Activated naive CD8-positive, alpha-beta T cell treated with anti-CD3 and anti-CD28 coated beads, Interleukin-2, amount 10 ng/mL, durations not matched to agents 7 days and 5 days (primary cell): Measurements from ENCODE around the gene EIF5A. TPM values are rescaled to one million over a fixed set of nuclear protein-coding genes. Genes with fewer than 3 reads are reported as not detected.
A peak's percentile ranks its signal among the peaks of the same experiment; 100 is the strongest.

Source experiments
- ATAC-seq: fragments of 150-1000 bp; cut with Tn5 transposase; one replicate; pipeline ENCODE4 v1.10.0; 2021; ENCODE audit warnings: low read depth, moderate library complexity
- POLR2A ChIA-PET: fragments of 350-600 bp; sonication (Branson Sonifier 250); formaldehyde crosslinking; loops from one replicate; lab custom pipeline; 2021; ENCODE audit warnings: antibody characterized with exemption; lab: Charles Lee
- DNase-seq: peaks from one replicate; pipeline ENCODE4 v3.0.0; 2021
- H3K27ac Mint-ChIP-seq: one replicate; pipeline ENCODE4 v1.8.0; 2022; ENCODE audit warnings: mild to moderate bottlenecking, mixed read lengths
- H3K27me3 Mint-ChIP-seq: one replicate; pipeline ENCODE4 v1.8.0; 2022; ENCODE audit warnings: mild to moderate bottlenecking, moderate library complexity, mixed read lengths
- H3K36me3 Mint-ChIP-seq: one replicate; pipeline ENCODE4 v1.8.0; 2021; ENCODE audit warnings: mild to moderate bottlenecking, mixed read lengths
- H3K4me1 Mint-ChIP-seq: one replicate; pipeline ENCODE4 v1.8.0; 2021; ENCODE audit warnings: mixed read lengths
- H3K4me3 Mint-ChIP-seq: one replicate; pipeline ENCODE4 v1.8.0; 2022; ENCODE audit warnings: mild to moderate bottlenecking, moderate library complexity, mixed read lengths
- H3K9me3 Mint-ChIP-seq: one replicate; pipeline ENCODE4 v1.8.0; 2021; ENCODE audit warnings: mixed read lengths
- total RNA-seq, 2 experiments: library from RNA; stranded (reverse); gene quantifications; one replicate each; pipeline ENCODE4 v1.2.3, GENCODE V29; 2021

Gene EIF5A
- total RNA-seq, 2 experiments from 2014 or later: 420 to 451 TPM

DNA sequence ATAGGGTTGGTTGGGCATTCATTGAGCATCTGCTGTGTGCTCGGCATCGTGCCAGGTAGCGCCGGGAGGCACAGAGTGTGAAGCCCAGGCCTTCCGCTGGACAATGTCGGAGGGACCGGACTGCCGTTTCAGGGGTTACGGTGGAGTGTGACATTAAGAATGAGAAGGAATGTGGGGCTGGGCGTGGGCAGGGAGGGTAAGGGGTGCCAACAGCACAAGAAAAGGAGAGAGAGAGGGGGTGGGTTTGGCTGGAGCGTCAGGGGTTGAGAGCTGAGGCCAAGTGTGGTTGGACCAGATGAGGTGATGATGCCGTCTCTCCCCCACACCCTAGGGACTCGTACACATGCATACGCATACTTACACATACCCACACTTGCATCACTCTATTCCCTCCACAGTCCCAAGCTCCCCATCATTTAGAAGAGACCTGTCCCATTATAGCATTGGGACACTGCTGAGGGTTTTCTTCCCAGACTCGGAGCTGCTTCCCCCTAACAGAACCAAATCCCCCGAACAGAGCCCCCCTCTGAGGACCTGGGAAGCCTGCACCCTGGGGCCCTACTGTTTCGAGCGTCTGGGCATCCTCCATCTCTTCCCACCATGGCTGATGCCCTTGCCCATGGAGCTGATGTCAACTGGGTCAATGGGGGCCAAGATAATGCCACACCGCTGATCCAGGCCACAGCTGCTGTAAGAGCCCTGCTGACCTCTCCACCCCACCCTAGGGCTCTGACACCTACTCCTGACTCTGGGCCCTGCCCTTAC lies 41.2 kb downstream of the EIF5A start:
- no peak overlapping the region for H3K4me3 Mint-ChIP-seq
- ATAC-seq (no peak), DNase-seq (no peak)
- H3K36me3 Mint-ChIP-seq: peaks cover 23% of the 10 kb centered on the region
- H3K4me1 Mint-ChIP-seq: peaks cover 27% of the 10 kb centered on the region
- H3K27ac Mint-ChIP-seq: peak overlapping the region; percentile 40
- H3K9me3 Mint-ChIP-seq: no peaks in the 10 kb centered on the region
- H3K27me3 Mint-ChIP-seq: no peaks in the 10 kb centered on the region
- POLR2A ChIA-PET: interaction anchor here (0.5 to 5.2 kb wide), 7 partner anchors 11 to 92 kb away, joined by 3 to 112 read pairs (median 6); partner anchors contain the start of genes ACAP1, GPS2 and NEURL4

DNA sequence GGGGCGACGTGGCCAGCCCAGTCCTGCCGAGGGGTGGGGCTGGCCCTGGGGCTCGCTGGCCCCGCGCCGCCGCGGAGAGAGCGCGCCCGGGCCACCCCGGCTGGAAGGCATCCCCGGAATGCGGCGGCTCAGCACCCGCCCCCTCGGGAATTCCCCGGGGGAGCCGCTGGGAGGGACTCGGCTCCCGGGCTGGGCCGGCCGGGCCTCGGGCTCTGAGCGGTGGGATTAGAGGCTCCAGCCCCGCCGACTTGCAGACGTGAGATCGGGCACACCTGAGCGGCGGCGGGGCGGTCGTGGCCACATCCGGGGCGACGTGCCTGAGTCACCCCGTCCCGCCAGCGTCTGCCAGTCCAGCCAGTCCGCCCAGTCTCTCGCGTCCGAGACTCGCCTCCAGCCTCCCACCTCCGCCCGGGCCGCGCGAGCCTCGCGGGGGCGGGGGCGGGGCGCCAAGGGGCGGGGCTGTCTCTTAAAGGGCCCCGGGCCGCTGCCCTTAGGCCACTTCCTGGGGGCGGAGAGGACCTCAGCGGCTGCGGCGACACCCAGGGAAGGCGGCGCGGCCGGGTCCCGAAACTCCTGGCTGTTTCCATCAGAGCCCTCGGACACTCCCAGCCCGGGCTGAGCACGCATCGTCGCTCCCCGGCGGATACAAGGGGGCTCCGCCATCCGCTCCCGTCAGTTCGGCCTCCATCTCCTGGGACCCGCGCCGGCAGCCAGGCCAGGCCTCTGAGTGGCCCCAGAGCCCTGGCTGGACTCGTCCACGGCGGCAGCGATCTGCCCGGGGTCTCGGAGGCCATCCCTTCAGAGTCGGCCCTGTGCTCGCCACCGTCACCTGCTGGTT lies 44.5 kb downstream of the EIF5A start, which contains the start of gene KCTD11:
KCTD11 (plus strand) TSS at position 498 of the 838 bp plus-strand sequence.
- H3K27ac Mint-ChIP-seq: peak within 1 kb of the TSS; percentile 92
- ATAC-seq: peak; percentile 48
- H3K36me3 Mint-ChIP-seq: peaks cover 15% of the 10 kb centered on the region
- DNase-seq: peak; percentile 87
- H3K4me1 Mint-ChIP-seq: peaks cover 34% of the 10 kb centered on the region
- no peaks in the 10 kb centered on the region for H3K27me3 Mint-ChIP-seq
- peak within 1 kb of the TSS; percentile 91 for H3K4me3 Mint-ChIP-seq
- POLR2A ChIA-PET: interaction anchor here (0.6 to 5.2 kb wide), 13 partner anchors 14 to 98 kb away, joined by 3 to 112 read pairs (median 5); partner anchors contain the start of genes ACAP1, NEURL4, SLC2A4 and TMEM102
- H3K9me3 Mint-ChIP-seq: no peaks in the 10 kb centered on the region

DNA sequence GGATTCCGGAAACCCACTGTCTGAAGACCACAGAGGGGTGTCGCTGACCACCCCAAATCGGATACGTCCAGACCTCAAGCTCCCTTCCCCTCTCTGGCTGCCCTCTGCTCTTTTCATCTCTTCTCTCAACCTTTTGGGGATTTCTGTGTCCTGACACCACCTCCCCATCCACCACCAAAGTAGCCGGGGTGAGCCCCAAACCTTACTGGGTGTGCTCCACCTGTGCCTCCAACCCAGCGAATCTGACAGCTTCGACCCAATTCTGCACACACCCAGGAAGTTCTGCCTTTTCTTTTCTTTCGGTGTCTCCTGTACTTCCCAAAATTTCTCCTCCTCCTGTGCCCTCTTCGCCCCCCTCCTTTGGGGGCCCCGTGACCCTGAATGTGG lies 45.1 kb downstream of the EIF5A start:
- no peaks in the 10 kb centered on the region for H3K9me3 Mint-ChIP-seq
- peak overlapping the region; percentile 92 for H3K27ac Mint-ChIP-seq
- H3K4me3 Mint-ChIP-seq: peak overlapping the region; percentile 91
- no peak for DNase-seq
- no peaks in the 10 kb centered on the region for H3K27me3 Mint-ChIP-seq
- POLR2A ChIA-PET: interaction anchor here (1.2 to 1.7 kb wide), 5 partner anchors 16 to 210 kb away, joined by 3 to 5 read pairs (median 5); partner anchors contain the start of genes ACAP1 and SENP3
- peaks cover 12% of the 10 kb centered on the region for H3K36me3 Mint-ChIP-seq
- no peak for ATAC-seq
- H3K4me1 Mint-ChIP-seq: peaks cover 31% of the 10 kb centered on the region

DNA sequence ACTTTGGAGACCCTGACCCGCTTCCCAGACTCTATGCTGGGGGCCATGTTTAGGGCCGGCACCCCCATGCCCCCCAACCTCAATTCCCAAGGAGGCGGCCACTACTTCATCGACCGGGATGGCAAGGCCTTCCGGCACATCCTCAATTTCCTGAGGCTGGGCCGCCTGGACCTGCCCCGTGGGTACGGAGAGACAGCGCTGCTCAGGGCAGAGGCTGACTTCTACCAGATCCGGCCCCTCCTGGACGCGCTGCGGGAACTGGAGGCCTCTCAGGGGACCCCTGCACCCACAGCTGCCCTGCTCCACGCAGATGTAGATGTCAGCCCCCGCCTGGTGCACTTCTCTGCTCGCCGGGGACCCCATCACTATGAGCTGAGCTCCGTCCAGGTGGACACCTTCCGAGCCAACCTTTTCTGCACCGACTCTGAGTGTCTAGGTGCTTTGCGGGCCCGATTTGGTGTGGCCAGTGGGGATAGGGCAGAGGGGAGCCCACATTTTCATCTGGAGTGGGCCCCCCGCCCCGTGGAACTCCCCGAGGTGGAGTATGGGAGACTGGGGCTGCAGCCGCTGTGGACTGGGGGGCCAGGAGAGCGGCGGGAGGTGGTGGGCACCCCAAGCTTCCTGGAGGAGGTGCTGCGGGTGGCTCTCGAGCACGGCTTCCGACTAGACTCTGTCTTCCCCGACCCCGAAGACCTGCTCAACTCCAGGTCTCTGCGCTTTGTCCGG lies 45.6 kb downstream of the EIF5A start:
- Mint-ChIP-seq H3K27me3 (no peaks in the 10 kb centered on the region), H3K4me1 (peaks cover 31% of the 10 kb centered on the region), H3K4me3 (peak overlapping the region; percentile 91), H3K36me3 (peaks cover 12% of the 10 kb centered on the region), H3K27ac (peak overlapping the region; percentile 92), H3K9me3 (no peaks in the 10 kb centered on the region)
- ATAC-seq (no peak), DNase-seq (peak; percentile 35)
- POLR2A ChIA-PET: interaction anchor here (1.0 to 1.7 kb wide), 9 partner anchors 17 to 209 kb away, joined by 3 to 5 read pairs (median 4); partner anchors contain the start of genes ACAP1, NEURL4, SENP3 and TMEM256

DNA sequence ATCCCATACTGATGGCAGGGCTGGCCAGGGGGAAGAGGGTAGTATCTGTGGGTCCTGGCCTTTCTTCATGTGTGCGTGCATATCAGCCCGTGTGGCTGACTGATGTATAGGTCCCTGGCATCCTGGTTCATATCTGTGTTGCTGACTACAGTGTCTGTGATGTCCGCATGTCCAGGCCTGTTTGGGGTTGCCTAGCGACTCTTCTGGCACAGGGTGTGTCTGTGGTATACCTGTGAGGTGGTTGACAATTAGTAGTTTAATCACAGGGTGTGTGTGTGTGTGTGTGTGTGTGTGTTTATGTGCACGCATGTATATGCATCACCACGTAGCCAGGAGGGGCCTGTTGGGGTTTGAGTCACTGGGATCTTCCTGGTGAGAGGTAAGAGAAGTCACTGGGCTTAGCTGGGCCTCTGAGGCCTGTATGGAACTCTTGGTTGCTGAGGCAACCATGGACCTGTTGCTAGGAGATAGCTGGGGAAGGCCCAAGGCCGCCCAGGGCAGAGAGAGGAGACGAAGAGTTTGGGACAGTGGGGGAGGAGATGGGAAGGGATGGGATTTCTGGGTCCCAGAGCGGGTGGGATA lies 46.9 kb downstream of the EIF5A start:
- no peak for ATAC-seq
- Mint-ChIP-seq H3K4me1 (peaks cover 27% of the 10 kb centered on the region), H3K36me3 (peaks cover 10% of the 10 kb centered on the region), H3K4me3 (no peak overlapping the region), H3K27ac (peak overlapping the region; percentile 74), H3K9me3 (no peaks in the 10 kb centered on the region), H3K27me3 (no peaks in the 10 kb centered on the region)
- no peak for DNase-seq
- POLR2A ChIA-PET: interaction anchor here (0.5 to 2.0 kb wide), 9 partner anchors 17 to 599 kb away, joined by 3 to 10 read pairs (median 3); partner anchors contain the start of genes ACAP1, NEURL4, POLR2A and TMEM256

DNA sequence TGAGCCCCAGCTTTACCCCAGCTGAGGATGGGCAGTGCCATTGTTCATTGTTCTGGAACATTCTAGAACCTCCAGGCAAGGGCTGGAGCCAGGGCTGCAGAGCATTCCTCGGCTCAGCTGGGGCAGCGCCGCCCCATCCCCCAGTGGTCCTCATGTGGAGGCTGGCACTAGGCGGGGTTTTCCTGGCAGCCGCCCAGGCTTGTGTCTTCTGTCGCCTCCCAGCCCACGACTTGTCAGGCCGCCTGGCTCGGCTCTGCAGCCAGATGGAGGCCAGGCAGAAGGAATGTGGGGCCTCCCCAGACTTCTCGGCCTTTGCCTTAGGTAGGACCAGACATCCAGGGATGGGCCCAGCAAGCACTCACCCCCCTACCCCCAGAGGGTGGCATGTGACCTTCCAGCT lies 47.6 kb downstream of the EIF5A start, which contains the start of gene TMEM95:
TMEM95 (plus strand) TSS at position 104 of the 400 bp plus-strand sequence; CDS start at position 153, 49 bp downstream.
- Mint-ChIP-seq H3K27ac (peak within 1 kb of the TSS; percentile 74), H3K4me1 (peaks cover 22% of the 10 kb centered on the region), H3K27me3 (no peaks in the 10 kb centered on the region), H3K4me3 (no peak within 1 kb of the TSS), H3K9me3 (no peaks in the 10 kb centered on the region), H3K36me3 (peaks cover 10% of the 10 kb centered on the region)
- peak; percentile 36 for DNase-seq
- POLR2A ChIA-PET: interaction anchor here (2.0 to 2.2 kb wide), 2 partner anchors 18 to 81 kb away, joined by 10 to 12 read pairs; partner anchors contain the start of gene ACAP1
- no peak for ATAC-seq

DNA sequence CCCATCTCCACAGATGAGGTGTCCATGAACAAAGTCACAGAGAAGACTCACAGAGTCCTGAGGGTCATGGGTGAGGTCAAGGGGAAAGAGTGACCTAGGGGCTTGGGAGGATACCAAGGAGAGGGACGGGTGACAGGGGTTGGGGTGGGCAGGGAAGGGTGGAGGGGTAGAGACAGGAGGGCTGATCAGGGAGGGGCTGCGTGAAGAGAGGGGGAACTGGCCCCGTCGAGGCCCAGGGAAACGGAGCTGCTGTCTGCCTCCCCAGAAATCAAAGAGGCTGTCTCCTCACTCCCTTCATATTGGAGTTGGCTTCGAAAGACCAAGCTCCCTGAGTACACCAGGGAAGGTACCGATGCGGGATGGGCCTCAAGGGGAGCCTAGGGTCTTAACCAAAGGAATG lies 48.1 kb downstream of the EIF5A start:
- DNase-seq (no peak), ATAC-seq (no peak)
- Mint-ChIP-seq H3K4me3 (no peak overlapping the region), H3K36me3 (peaks cover 7% of the 10 kb centered on the region), H3K27ac (peak overlapping the region; percentile 12), H3K4me1 (peaks cover 22% of the 10 kb centered on the region), H3K9me3 (no peaks in the 10 kb centered on the region), H3K27me3 (no peaks in the 10 kb centered on the region)
- POLR2A ChIA-PET: interaction anchor here (0.7 to 2.2 kb wide), 8 partner anchors 18 to 147 kb away, joined by 3 to 12 read pairs (median 4); partner anchors contain the start of genes ACAP1 and TMEM256

DNA sequence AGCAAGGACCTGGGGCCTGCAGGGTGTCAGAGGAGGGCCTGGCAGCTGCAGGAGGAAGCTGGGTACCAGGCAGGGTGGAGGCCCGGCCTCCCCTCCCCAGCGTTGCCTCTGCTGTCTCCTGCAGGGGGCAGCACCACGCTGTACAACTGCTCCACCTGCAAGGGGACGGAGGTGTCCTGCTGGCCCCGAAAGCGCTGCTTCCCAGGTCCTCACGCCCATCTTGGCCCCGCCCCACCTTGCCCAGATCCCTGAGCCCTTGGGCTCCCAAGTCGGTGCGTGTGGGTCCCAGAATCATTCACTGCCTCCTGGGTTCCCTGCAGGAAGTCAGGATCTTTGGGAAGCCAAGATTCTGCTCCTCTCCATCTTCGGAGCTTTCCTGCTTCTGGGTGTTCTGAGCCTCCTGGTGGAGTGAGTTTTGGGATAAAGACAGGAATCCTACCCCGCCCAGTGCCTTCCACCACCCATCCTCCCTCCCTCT lies 48.7 kb downstream of the EIF5A start:
- no peaks in the 10 kb centered on the region for H3K9me3 Mint-ChIP-seq
- H3K4me1 Mint-ChIP-seq: peaks cover 21% of the 10 kb centered on the region
- no peaks in the 10 kb centered on the region for H3K27me3 Mint-ChIP-seq
- POLR2A ChIA-PET: interaction anchor here (0.5 to 2.2 kb wide), 9 partner anchors 19 to 324 kb away, joined by 3 to 12 read pairs (median 3); partner anchors contain the start of genes ACAP1 and TMEM256
- H3K4me3 Mint-ChIP-seq: no peak overlapping the region
- DNase-seq: peak; percentile 90
- no peak overlapping the region for H3K27ac Mint-ChIP-seq
- H3K36me3 Mint-ChIP-seq: peaks cover 7% of the 10 kb centered on the region
- peak; percentile 74 for ATAC-seq

DNA sequence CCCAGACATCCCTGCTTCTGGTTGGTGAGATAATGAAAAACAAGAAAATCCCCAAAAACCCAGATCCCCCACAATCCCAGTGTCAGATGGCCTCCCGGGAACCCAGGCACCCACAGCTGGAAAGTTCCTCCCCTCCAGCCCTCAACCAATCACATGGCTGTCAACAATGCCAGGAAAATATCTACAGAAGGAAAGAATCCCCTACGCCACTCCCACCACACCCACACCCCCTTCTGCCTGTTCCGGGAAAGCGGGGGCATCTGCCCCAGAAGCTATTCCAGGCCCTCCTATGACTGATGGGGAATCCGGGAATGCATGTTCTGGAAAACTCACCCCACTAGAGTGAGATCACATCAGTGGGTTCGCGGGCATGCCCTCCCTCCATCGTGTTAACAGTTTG lies 49.3 kb downstream of the EIF5A start:
- ATAC-seq: no peak
- Mint-ChIP-seq H3K9me3 (no peaks in the 10 kb centered on the region), H3K27ac (no peak overlapping the region), H3K4me3 (no peak overlapping the region), H3K36me3 (peaks cover 4% of the 10 kb centered on the region), H3K4me1 (peaks cover 20% of the 10 kb centered on the region), H3K27me3 (peaks cover 2% of the 10 kb centered on the region)
- no peak for DNase-seq
- POLR2A ChIA-PET: interaction anchor here (0.9 to 2.2 kb wide), 6 partner anchors 47 to 149 kb away, joined by 3 to 12 read pairs (median 3); partner anchors contain the start of gene TMEM256

DNA sequence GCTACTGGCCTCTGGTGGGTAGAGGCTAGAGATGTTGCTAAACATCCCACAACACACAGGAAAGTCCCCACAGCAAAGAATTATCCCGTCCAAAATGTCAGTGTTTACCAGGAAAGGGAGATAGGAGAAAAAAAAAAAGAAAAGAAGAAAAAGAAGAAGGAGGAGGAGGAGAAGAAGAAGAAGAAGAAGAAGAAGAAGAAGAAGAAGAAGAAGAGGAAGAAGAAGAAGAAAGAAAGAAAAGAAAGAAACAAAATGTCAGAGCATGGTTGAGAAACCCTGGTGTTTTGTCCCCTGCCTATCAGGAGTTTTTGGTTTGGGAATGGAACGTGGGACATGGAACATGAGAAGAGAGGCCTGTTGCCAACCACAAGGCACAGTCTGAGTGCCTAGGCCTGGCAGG lies 50.0 kb downstream of the EIF5A start:
- no peak overlapping the region for H3K4me3 Mint-ChIP-seq
- no peak for DNase-seq
- H3K27me3 Mint-ChIP-seq: peaks cover 5% of the 10 kb centered on the region
- POLR2A ChIA-PET: interaction anchor here (0.9 kb wide), 1 partner anchor 148 kb away, joined by 3 read pairs; no protein-coding TSS in a partner anchor
- peaks cover 23% of the 10 kb centered on the region for H3K4me1 Mint-ChIP-seq
- H3K27ac Mint-ChIP-seq: no peak overlapping the region
- H3K9me3 Mint-ChIP-seq: no peaks in the 10 kb centered on the region
- ATAC-seq: no peak
- peaks cover 3% of the 10 kb centered on the region for H3K36me3 Mint-ChIP-seq

DNA sequence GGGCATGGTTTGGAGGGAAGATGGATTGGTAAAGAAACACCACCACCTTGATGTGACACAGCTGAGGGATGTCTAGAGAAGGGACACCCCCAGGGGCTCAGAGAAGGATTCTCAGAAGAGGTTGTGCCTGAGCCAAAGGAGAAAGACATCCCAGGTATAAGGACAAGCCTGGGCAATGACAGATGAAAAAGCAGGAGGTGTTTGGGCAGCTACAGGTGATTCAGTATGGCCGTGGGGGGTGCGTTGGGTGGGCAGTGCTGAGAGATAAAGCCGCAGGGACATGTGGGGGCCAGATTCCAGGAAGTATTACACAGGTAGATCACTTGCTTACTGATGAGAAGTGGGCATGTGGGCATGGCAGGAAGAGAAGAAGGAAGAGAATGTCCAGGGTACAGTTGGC lies 54.5 kb downstream of the EIF5A start:
- Mint-ChIP-seq H3K36me3 (no peaks in the 10 kb centered on the region), H3K9me3 (no peaks in the 10 kb centered on the region), H3K4me1 (peaks cover 5% of the 10 kb centered on the region), H3K27ac (no peak overlapping the region), H3K27me3 (peaks cover 5% of the 10 kb centered on the region), H3K4me3 (no peak overlapping the region)
- no peak for DNase-seq
- ATAC-seq: no peak
- POLR2A ChIA-PET: interaction anchor here (0.6 to 1.0 kb wide), 2 partner anchors 41 to 73 kb away, joined by 5 to 6 read pairs; partner anchors contain the start of gene TMEM102
